GM19455 (cell line): ENCODE results near the gene ZNF680.
"Not testable (repeated sequence)": the region's sequence is repeated elsewhere in the genome, so short reads cannot be mapped to it uniquely, and the experiment has no call there.

ENCODE experiments used
- ATAC-seq: cut with Tn5 transposase; IDR thresholded peaks from one replicate; pipeline ENCODE4 v1.9.1; 2021; ENCODE audit not compliant: unreplicated experiment

The ZNF680 gene

DNA sequence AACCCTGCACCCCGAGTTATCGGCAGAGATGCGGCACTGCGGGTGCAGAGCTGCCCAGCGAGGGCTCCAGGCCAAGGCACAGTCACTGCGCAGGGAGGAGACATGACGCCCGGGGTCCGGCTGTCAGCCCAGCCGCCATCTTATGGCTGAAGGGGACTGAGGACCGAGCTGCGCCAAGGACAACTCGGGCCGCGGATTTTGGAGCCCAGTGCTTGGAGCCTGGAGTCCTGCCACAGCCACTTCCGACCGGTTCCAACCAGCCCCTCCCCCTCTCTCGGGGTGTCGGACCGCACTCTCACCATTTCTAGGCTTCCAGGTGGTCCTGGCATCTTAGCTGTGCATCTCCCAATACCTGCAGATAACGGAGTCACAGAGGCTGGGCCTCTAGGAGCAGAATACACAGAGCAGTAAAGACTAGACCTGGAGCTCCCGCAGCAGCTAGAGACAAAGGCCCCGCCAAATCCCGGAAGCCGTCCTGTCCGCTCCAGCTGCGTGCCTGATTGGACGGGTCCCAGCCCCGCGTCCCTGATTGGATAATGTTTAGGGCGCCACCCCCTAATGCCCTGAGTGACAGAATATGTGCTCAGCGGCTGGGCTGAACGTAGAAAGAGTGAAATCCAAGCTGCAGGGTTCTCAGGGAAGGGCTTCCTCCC, at the start of gene ZNF680:
Gene ZNF680, minus strand, starts transcription at position 446 of the 653 bp plus-strand sequence. Its CDS starts 117 bp downstream, at position 329.
- peak; percentile 99 for ATAC-seq

DNA sequence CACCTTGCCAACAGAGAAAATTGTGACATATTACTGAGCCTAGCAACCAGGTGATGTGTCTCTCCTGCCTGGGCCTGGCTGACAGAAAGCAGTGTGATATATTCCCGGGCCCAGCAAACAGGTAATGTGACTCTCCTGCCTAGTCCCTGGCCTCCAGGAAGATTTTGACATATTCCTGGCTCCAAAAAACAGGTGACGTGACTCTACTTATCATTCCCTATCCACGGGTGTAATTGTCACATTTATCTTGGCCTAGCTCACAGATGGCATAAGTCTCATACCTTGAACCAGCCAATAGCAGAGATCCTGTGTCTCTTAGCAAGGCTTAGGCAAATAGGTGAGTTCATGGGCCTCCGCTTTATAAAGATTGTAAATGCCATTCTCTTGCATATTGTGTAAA, 49.6 kb upstream of the ZNF680 start:
- no peak for ATAC-seq

DNA sequence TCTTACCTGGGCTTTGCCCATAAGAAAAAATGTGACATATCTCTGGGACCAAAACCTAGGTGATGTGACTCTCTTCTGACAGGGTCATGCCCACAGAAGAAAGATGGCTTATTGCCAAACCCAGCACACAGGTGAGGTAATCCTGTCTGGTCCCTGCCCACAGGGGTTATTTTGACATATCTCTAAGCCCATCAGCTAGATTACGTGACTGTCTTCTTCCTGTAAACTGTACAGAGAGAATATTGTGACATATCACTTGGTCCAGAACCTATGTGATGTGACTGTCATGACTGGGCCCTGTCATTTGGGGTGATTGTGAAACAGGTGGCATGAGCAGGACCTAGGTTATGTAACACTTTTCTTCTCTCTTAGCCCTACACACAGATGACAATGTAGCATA, 48.8 kb upstream of the ZNF680 start:
- ATAC-seq: no peak

DNA sequence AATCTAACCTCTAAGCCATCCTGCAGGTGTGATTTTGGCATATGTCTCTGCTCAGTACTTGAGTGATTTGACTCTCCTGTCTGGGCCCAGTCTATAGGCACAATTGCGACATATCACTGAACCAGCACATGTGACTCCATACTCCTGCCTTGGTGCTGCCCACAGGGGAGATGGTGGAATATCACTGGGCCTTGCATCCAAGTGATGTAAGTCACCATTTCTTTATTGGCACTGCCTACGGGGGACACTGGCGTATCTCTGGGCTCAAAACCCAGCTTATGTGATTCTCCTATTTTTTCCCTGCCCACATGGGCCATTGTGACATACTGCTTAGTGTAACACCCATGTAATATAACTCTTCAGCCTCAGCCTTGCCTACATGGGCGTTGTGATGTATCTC, 48.1 kb upstream of the ZNF680 start:
- ATAC-seq: no peak

DNA sequence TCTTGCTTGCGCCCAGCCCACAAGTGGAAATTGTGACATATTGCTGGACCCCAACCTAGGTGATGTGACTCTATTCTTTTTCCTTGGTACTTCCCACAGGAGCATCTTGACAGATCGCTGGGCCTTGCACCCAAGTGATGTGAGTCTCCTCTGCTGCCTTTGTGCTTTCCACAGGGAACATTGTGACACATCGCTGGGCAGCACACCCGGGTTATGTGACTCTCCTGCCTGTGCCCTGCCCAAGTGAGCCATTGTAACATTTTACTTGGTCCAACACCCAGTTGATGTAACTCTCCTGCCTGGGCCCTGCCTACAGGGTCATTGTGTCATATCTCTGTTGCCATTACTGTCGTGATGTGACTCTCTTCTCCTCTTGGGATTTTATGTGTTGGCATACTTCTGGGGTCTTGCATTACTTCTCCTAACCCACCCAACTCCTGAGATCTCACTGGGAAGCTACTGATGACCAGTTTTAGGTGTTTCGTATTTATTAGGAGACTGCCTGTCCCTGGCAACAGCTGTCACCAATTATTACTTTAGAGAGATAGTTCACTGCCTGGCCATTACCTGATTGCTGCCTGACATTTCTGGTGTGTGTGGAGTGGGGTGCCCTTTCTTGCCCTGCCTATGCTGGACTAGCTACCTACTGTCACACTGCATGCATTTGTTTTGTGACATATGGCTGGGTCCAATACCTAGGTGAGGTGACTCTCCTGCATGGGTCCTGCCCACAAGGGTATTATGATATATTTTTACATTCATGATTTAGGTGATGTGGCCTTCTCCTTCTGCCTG, 45.4 kb upstream of the ZNF680 start:
- ATAC-seq: no peak

DNA sequence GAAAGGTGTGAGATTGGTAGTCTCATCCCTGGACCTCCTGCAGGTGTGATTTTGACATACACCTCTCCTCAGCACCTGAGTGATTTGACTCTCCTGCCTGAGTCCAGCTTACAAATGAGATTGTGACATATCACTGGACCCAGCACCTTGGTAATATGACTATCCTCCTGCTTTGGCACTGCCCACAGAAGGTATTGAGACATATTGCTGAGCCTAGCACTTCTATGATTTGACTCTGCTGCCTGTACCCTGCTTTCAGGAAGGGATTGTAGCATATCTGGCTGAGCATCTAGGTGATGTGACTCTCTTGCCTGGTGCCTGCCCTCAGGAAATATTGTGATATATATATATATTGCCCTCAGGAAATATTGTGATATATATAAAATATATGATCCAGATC, 43.5 kb upstream of the ZNF680 start:
- no peak for ATAC-seq

DNA sequence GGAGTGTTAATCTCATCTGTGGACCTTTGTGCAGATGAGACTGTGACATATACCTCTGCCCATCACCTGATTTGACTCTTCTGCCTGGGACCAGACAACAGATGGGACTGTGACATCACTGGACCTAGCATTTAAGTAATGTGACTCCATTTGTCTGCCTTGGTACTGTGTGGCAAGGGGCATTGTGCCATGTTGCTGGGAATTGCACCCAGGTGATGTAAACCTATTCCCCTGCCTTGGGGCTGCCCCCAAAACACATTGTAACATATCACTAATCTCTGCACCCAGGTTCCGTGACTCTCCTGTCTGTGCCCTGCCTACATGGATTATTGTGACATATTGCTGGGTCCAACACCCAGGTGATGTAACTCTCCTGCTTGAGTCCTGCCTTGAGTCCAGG, 40.4 kb upstream of the ZNF680 start:
- no peak for ATAC-seq

DNA sequence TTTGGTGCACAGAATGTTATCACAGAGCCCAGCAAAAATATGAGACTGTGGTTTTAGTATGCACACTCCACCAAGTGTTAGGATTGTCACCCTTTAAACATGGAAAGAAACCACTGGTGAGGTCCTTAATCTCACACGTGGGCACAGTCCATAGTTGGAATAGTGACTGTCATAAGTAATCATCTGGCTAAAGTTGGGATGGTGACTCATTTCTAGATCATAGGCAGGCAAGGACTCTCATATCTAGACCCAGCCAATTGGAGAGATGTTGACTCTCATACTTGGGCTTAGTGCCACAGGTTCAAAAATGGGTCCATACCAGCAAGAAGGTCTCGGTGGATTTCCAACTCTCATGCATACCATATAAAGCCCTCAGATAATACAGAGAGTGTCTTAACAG, 39.6 kb upstream of the ZNF680 start:
- ATAC-seq: no peak

DNA sequence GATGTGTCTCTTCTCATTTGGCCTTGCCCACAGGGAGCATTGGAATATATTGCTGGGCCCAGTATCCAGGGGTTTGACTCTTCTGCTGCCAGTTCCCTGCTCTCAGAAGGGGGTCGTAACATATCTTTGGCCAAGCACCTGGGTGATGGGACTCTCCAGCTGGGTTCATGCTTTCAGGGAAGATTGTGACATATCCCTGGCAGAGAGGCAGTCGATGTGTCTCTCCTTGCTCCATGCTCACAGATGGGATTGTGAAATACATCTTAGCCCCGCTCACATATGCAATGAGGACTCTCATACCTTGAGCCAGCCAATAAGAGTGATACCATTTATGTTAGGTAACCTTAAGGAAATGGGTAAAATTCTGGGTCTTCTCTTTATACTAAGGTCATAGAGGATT, 39.2 kb upstream of the ZNF680 start:
- no peak for ATAC-seq

DNA sequence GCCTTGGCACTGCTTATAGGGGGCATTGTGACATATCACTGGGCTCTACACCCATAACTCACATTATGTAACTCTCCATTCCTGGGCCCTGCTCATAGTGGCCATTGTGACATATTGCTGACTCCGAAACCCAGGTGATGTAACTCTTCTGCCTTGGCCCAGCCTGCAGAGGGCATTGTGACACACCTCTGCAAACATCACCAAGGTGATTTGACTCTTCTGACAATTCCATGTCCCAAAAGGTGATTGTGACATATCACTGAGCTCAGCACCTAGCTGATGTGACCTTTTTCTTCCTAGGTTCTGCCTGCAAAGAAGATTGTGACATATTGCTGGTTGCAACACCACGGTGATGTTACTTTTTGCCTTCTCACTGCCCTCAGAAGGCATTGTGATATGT, 36.5 kb upstream of the ZNF680 start:
- no peak for ATAC-seq

DNA sequence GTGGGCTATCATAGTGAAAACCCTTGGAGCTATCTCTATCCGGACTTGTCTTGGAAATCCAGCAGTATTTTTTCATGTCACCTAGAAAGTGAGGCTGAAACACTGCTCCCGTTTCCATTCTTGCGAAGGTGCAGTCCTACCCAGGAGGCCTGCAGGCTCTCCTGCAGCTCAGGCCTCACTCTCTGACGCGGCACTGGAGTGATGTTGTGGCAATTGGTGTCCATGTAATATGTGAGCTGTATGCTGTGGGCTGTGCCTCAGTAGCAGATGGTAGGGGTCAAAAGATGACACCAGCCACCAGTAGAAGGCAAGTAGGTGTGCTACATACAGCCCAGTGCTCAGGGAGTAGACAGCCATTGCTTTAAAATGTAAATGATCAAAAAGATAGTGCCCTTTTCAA, 28.1 kb upstream of the ZNF680 start:
- no peak for ATAC-seq

DNA sequence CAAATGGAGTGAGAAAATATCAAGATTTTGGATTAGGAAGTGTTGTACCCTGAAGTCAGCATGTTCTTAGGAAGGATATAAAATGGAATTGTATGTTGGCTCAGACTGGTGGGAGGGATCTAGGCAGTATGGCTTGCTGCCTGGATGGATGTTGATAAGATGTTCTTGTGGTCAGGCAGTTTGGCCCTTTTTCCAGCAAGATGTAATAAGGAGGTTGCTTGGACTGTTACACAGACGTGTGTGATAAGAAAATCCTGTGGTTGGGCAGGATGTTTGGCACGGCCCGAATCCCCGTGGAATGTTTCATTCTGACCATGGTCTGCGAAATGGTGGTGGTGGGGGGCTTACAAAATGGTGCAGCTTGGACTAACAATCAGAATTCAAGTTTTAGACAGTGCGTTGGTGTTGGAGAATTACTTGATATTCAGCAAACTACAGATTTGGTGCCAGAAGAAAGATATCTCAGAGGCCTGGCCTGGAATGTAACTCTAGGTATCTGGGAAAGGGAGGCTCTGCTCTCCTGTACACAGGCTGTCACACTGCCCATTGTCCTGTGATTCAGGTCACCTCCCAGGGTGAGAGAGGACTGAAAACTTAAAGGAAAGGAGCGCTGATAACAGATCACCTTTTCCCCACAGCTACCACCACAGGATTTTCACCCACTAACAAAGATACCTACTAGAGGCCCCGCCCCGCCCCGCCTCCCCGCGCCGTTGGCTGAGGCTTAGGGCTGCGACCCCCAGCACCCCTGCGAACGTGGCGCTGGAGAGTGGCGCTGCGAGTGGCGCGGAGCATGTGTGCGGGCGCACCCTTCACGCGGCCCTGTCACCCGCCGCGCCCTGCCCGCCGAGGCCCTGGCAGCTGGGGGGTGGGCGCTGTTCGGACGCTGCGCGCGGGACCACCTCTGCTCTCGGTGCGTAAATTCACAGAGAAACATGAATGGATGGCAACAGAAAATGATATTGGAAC, 19.3 kb upstream of the ZNF680 start:
- ATAC-seq: no peak

DNA sequence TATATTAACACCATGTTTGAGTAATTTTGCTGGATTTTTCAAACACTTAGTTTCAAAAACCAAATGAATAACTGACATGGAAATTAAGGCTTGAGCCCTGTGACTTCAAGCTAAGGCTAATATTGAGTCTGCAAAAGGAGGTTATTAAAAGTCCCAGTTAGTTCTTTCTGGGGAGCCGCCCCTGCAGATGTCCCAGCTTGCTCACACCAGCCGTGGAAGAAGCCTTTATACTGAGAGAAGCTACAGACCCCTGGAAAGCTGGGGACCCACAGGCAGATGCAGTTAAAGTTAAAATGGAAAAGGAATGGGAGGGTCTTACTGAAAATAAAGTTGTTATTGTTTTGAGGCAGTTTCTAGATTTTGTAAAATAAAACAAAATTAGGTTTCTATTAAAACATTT, 18.5 kb upstream of the ZNF680 start:
- ATAC-seq: no peak

DNA sequence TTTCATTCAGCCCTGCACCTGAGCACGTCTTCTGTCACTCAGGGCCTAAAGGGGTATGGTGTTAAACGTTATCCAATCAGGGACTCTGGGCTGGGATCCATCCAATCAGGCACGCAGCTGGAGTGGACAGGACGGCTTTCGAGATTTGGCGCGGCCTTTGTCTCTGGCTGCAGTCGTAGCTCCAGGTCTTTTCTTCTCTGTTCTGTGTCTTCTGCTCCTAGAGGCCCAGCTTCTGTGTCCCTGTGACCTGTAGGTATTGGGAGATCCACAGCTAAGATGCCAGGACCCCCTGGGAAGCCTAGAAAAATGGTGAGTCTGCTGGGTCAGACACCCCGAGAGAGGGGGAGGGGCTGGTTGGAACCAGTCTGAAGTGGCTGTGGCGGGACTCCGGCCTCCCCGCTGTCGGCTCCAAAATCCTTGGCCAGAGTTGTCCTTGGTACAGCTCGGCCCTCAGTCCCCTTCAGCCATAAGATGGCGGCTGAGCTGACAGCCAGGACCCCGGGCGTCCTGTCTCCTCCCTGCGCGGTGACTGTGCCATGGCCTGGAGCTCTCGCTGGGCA, 11.7 kb upstream of the ZNF680 start:
- ATAC-seq: no peak

DNA sequence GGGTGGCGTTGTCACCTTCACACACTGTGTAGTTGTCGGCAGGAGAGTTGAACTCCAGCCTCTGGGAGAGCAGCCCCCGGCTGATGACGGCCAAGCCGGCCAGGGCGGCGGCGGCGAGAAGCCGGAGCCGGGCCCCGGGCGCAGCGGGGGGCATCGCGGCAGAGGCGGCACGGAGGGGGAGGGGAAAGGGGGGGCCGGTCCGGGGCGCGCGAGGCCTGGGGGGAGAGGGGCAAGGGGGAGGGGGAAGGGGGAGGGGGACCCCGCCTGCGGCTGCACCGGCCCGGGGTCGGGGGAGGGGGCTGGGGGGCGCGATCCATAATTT, 7.4 kb upstream of the ZNF680 start:
- ATAC-seq: not testable (repeated sequence)

DNA sequence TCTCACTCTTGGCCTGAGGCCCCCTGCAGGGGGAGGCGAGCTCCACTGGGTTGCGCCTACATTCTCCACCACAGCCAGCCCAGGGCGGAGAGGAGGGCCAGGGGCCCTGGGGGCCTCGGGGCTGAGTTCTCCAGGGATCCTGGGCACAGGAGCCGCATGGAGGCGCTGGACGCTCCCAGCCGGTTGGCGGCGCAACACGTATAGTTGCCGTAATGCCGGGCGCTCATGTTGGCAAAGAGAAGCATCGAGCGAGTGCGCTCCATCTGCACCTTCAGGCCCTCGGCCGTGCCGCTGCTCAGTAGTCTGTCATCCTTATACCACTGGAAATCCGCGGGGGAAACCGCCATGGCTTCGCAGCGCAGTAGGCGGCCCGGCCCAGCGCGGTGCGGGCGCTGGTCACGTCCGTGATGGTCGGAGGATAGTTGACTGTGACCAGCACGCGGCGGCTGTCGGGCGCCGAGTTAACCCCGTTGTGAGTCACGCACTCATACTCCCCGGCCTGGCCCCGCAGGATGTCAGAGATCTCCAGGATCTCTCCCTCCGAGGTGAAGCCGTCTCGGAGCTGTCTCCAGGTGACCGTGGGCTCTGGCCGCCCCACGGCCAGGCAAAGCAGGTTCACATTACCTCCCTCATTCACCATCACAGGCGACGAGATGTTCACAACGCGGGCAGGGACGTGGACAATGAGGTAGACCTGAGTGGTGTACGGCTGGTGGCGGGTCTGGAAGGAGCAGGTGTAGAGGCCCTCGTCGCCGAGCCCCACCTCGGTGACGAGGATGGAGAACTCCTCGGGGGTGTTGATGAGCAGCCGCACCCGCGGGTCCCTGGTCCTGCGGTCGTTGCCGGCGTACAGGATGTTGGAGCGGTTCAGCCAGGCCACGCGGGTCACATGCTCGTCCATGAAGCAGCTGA, 6.8 kb upstream of the ZNF680 start:
- ATAC-seq: not testable (repeated sequence)

DNA sequence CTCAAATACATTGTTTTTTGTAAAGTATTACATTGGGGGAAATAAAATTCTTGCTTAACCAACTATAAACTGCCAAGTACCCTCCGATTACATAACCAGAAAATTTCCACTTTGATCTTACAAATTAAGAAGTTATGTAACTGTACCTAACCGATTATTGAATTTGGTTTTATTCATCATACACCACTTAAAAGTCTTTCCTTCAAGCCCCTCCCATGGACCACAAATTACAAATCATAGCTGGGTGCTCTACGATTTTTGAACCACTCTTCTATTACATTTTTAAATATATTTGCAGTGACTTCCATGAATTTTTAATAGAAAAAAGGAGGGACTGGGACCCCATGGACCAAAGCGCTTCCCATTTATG, 630 bp downstream of the ZNF680 start:
- no peak for ATAC-seq

DNA sequence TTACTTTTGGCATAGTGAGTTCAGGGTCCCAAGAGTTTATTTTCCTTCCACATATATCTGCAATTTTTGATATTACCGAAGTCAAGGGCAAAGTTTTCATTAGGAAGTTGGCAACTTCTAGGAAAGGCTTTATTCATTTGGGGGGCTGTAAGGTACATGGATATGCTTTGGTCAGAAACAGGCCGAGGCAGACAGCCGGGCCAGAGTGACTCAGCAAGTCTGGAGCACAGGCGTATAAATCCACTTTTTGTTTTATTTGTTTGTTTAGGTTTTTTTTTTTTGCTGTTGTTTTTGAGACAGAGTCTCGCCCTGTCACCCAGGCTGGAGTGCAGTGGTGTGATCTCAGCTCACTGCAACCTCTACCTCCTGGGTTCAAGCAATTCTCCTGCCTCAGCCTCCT, 3.7 kb downstream of the ZNF680 start:
- ATAC-seq: no peak

DNA sequence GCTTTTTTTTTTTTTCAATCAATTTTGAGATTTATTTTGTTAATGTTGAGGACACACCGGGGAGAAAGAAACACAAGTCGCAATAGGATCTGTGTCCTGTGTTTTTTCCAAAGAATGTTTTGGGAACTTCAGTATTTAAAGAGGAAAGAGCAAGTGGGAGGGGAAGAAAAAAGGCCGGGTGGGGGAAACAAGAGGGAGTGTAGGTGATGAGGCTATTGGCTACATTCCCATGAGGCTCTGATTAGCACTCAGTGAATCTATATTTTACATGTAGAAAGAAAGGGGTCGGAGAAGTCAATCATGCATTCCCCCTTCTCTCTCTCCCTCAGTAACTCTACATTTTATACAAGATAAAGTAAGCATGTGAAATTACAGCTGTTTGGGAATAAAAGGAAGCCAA, 4.1 kb downstream of the ZNF680 start:
- no peak for ATAC-seq

DNA sequence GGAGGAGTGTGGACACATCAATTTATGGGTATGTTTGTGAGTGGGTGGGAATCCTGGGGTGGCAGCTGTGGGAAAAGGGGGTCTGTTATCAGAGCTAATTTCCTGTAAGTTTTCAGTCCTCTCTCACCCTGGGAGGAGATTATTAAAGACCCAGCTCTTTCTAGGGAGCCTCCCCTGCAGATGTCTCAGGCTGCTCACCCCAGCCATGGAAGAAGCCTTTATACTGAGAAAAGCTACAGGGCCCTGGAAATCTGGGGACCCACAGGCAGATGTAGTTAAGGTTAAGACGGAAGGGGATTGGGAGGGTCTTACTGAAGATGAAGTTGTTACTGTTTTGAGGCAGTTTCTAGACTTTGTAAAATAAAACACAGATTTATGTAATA, 4.6 kb downstream of the ZNF680 start:
- no peak for ATAC-seq
